GM23248 (cell line): ENCODE measurements around the gene CADM1. TPM values are rescaled to one million over a fixed set of nuclear protein-coding genes. Genes with fewer than 3 reads are reported as not detected.

Experiments used
- DNase-seq: peaks from one replicate; pipeline ENCODE4 v3.0.0-alpha.2; 2015
- H2AFZ ChIP-seq: fragments of 200-600 bp; sonication (generic); 2 replicates; pipeline ENCODE4 v1.6.1; 2016; ENCODE audit warnings: antibody characterized with exemption
- H3F3A ChIP-seq: fragments of 200-600 bp; sonication (generic); 2 replicates; pipeline ENCODE4 v1.6.1; 2016; ENCODE audit warnings: mild to moderate bottlenecking, antibody characterized with exemption, mixed run types; ENCODE audit not compliant: insufficient read depth
- H3K27ac ChIP-seq: fragments of 200-600 bp; sonication (generic); 2 replicates; pipeline ENCODE4 v1.5.1; 2016; ENCODE audit warnings: mild to moderate bottlenecking
- H3K27me3 ChIP-seq: fragments of 200-600 bp; sonication (generic); replicated peaks from 2 replicates; pipeline ENCODE4 v1.6.1; 2016; ENCODE audit warnings: mild to moderate bottlenecking; ENCODE audit not compliant: insufficient read depth
- H3K36me3 ChIP-seq: fragments of 200-600 bp; sonication (generic); 2 replicates; pipeline ENCODE4 v1.6.1; 2016; ENCODE audit warnings: low read depth, mild to moderate bottlenecking
- H3K4me1 ChIP-seq: fragments of 200-600 bp; sonication (generic); 2 replicates; pipeline ENCODE4 v1.6.1; 2016; ENCODE audit warnings: mild to moderate bottlenecking; ENCODE audit not compliant: insufficient read depth
- H3K4me2 ChIP-seq: fragments of 200-600 bp; sonication (generic); one replicate; pipeline ENCODE4 v1.6.1; 2016; ENCODE audit warnings: mild to moderate bottlenecking; ENCODE audit not compliant: unreplicated experiment
- H3K4me3 ChIP-seq: fragments of 200-600 bp; sonication (generic); 2 replicates; pipeline ENCODE4 v1.5.1; 2016; ENCODE audit warnings: mild to moderate bottlenecking
- H3K79me2 ChIP-seq: fragments of 200-600 bp; sonication (generic); 2 replicates; pipeline ENCODE4 v1.6.1; 2016; ENCODE audit warnings: mild to moderate bottlenecking; ENCODE audit not compliant: insufficient read depth
- H3K9ac ChIP-seq: fragments of 200-600 bp; sonication (generic); 2 replicates; pipeline ENCODE4 v1.6.1; 2016; ENCODE audit warnings: mild to moderate bottlenecking
- H3K9me2 ChIP-seq: fragments of 200-600 bp; sonication (generic); 2 replicates; pipeline ENCODE4 v1.6.1; 2016; ENCODE audit warnings: mixed run types, mild to moderate bottlenecking, moderate library complexity; ENCODE audit not compliant: insufficient read depth
- H3K9me3 ChIP-seq: fragments of 200-600 bp; sonication (generic); one replicate; pipeline ENCODE4 v1.6.1; 2017; ENCODE audit warnings: low read depth
- H4K20me1 ChIP-seq: fragments of 200-600 bp; sonication (generic); 2 replicates; pipeline ENCODE4 v1.6.0; 2016; ENCODE audit not compliant: insufficient read depth
- EZH2 ChIP-seq: fragments of 200-600 bp; sonication (generic); IDR thresholded peaks from 2 replicates; pipeline ENCODE4 v1.6.1; 2018; ENCODE audit warnings: antibody characterized with exemption, mild to moderate bottlenecking; ENCODE audit not compliant: insufficient read depth, poor library complexity, severe bottlenecking
- EZH2phosphoT487 ChIP-seq: fragments of 200-600 bp; sonication (generic); IDR thresholded peaks from 2 replicates; pipeline ENCODE4 v1.6.1; 2018; ENCODE audit warnings: antibody characterized with exemption, moderate library complexity, mild to moderate bottlenecking, low read depth; ENCODE audit not compliant: insufficient read depth
- WGBS, 2 experiments: methylation state at CpG; one replicate each; pipeline ENCODE4 v1.1.6; 2015 to 2017; ENCODE audit warnings: low lambda C conversion rate in 2 of 2, low coverage in 1 of 2; ENCODE audit errors: missing lambda C conversion rate in 2 of 2; 5-methylcytosine and 5-hydroxymethylcytosine counted together
- in situ Hi-C: fragments of 300-500 bp; cut with MboI; formaldehyde crosslinking; loops from 2 replicates; pipeline ENCODE4 v1.15.0; 2020
- polyA plus RNA-seq: library from polyadenylated mRNA; unstranded; fragments of >200 nt; fragmentation: Nextera tagmentation; extraction: Ambion mirVana; gene quantifications from 2 replicates; pipeline ENCODE4 v1.2.1, GENCODE V29; 2016
- total RNA-seq: library from RNA; depleted of rRNA; stranded (reverse); fragments of >200 nt; shearing (Covaris generic); gene quantifications from 2 replicates; pipeline ENCODE4 v1.2.3, GENCODE V29; 2014

Gene CADM1
- total and polyA plus RNA-seq, 2 experiments from 2014 or later: 0.83 to 1.4 TPM

DNA sequence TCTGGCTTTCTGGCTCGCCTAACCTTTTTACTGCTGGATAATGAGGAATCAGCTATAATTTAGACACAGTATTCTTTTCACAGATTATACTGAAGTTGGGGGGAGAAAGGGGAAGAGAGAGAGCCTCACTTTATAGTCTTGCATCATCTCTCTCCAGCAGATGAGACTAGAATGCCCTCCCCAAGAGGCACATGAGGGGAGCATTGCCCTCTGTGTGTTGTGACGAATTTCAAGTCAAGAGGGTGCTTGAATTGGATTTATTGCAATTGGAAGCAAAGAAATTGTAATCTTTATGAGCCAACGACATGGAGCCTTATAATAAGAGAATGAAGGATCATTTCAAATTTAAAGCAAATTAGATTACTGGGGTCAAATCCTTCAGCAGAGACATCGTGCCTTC lies 17.6 kb upstream of the CADM1 start:
- Histone ChIP-seq H4K20me1 (no peaks in the 10 kb centered on the region), H3F3A (no peaks in the 10 kb centered on the region), H3K79me2 (no peaks in the 10 kb centered on the region), H3K4me2 (no peak overlapping the region), H3K27ac (no peak overlapping the region), H2AFZ (no peak overlapping the region), H3K27me3 (no peaks in the 10 kb centered on the region), H3K4me1 (no peaks in the 10 kb centered on the region), H3K9me3 (no peaks in the 10 kb centered on the region), H3K36me3 (no peaks in the 10 kb centered on the region), H3K9me2 (no peaks in the 10 kb centered on the region), H3K9ac (no peak overlapping the region), H3K4me3 (no peak overlapping the region)
- WGBS, 2 experiments: 8 to 10% methylated on average over 4 of the region's 4 CpGs
- no peak for DNase-seq
- TF ChIP-seq EZH2: no peak
- no peak for TF ChIP-seq EZH2phosphoT487
- in situ Hi-C loops: no loop called here

DNA sequence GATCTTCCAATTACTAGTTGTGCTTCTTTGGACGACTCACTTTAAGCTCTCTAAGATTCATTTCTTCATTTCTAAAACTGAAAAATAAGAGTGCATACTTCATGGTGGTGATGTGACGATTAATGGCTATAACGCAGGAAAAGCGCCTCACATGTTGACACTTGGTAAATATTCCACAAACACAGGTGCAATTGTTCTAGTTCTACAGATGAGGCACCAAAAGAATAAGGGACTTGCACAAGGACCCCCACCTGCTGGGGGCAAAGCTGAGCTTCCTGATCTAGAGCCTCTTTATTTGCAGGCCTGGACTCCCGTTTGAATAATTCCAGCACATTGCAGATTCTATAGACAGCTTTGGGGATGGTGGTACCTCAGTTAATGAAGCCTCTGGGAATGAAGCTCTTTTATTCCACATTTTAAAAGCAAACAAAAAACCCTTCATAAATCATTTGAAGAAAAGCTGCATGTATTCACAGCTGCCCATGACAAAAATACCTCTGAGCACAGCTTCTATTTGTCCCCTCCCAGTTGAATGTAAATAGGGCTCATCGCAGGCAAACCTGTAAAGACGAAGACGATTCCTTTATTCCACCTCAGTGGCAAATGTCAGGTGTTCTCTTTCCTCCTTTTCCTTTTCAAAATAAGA lies 14.9 kb upstream of the CADM1 start:
- H3K4me3 ChIP-seq: no peak overlapping the region
- no peaks in the 10 kb centered on the region for H3K9me3 ChIP-seq
- no peaks in the 10 kb centered on the region for H3F3A ChIP-seq
- H3K4me2 ChIP-seq: no peak overlapping the region
- H3K27ac ChIP-seq: no peak overlapping the region
- WGBS, 2 experiments: 50 to 55% methylated on average over 8 of the region's 8 CpGs
- DNase-seq: no peak
- in situ Hi-C loops: no loop called here
- TF ChIP-seq EZH2phosphoT487 (no peak), EZH2 (no peak)
- H3K27me3 ChIP-seq: no peaks in the 10 kb centered on the region
- H2AFZ ChIP-seq: no peak overlapping the region
- no peaks in the 10 kb centered on the region for H3K9me2 ChIP-seq
- no peaks in the 10 kb centered on the region for H3K4me1 ChIP-seq
- H3K9ac ChIP-seq: no peak overlapping the region
- no peaks in the 10 kb centered on the region for H3K36me3 ChIP-seq
- no peaks in the 10 kb centered on the region for H4K20me1 ChIP-seq
- H3K79me2 ChIP-seq: no peaks in the 10 kb centered on the region

DNA sequence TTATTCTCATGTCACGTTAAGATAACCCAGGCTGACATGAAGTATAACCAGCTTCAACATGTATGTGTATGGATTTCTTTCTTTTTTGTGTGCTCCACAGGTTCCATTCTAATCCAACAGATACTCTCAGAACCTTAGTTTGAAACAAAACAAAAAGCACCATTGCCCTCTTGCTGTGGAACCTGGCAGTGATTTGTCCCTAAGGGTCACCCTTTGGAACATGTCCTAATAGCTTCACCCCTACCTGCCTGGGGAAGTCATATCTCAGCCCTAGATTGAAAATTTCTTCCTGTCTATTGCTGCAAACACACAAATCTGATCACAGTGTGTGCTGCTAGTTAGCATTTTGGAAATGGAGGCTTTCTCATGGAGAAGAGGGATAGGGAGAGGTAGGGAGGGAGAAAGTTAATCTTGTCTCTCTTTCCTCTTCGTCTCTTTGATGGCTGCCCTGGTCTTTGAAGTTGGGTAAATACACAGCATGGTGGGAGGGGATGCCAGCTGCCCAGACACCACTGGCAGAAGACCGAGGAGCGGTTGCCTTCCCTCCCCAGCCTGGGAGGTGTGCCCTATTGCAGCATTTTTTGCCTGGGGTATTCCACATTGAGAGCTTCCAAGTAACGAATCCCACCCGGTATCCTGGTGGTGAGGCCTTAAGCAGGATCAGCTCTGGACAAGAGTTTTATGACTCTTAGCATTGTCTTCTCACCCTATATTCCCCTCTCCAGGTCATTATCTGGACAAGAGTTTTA lies 11.6 kb upstream of the CADM1 start:
- no peaks in the 10 kb centered on the region for H3K36me3 ChIP-seq
- no peak for TF ChIP-seq EZH2phosphoT487
- TF ChIP-seq EZH2: no peak
- no peak for DNase-seq
- no peaks in the 10 kb centered on the region for H3K9me3 ChIP-seq
- H3K27ac ChIP-seq: no peak overlapping the region
- H3F3A ChIP-seq: no peaks in the 10 kb centered on the region
- no peak overlapping the region for H3K4me3 ChIP-seq
- in situ Hi-C loops: no loop called here
- 15 to 25% methylated on average over 6 of the region's 6 CpGs for WGBS, 2 experiments
- H2AFZ ChIP-seq: no peak overlapping the region
- H4K20me1 ChIP-seq: no peaks in the 10 kb centered on the region
- no peak overlapping the region for H3K9ac ChIP-seq
- no peaks in the 10 kb centered on the region for H3K9me2 ChIP-seq
- no peaks in the 10 kb centered on the region for H3K79me2 ChIP-seq
- H3K4me1 ChIP-seq: no peaks in the 10 kb centered on the region
- H3K4me2 ChIP-seq: no peak overlapping the region
- H3K27me3 ChIP-seq: no peaks in the 10 kb centered on the region

DNA sequence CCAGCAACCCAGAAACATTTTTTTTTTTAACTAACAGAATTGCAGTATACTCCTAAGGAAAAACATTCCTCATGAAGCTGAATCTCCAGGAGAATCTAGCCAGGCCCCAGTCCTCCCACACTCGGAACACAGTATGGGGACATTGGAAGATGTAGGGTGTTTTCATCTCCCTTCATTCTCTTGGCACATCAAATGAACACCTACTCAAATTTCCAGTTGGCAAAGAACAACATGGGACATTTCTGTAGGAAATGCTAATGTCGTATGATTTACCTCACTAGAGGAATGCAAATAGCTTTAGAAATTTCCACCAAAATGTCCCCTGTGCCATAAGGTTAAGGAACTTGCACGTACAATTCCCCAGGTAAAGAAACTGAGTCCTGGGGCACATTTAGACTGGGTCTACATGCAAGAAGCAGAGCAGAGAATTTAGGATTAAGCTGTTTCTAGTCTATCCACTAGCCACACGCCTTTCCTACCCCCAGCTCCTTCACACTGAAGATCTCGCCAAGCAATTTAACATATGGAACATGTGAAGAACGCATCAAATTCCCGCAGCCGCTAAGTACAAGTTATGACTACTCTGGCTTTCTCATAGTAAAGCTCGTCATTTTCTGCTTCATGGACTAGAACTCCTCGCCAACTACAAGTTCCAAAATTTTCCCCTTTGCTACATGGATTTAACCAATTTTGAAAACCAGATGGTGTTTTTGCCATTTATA lies 2.9 kb upstream of the CADM1 start:
- no peaks in the 10 kb centered on the region for H3K9me2 ChIP-seq
- H3F3A ChIP-seq: no peaks in the 10 kb centered on the region
- peaks cover 33% of the 10 kb centered on the region for H3K27me3 ChIP-seq
- no peaks in the 10 kb centered on the region for H3K36me3 ChIP-seq
- H3K9ac ChIP-seq: no peak overlapping the region
- no peak overlapping the region for H3K4me2 ChIP-seq
- no peaks in the 10 kb centered on the region for H3K9me3 ChIP-seq
- no peak overlapping the region for H3K4me3 ChIP-seq
- H3K27ac ChIP-seq: no peak overlapping the region
- DNase-seq: no peak
- H3K4me1 ChIP-seq: no peaks in the 10 kb centered on the region
- no peak overlapping the region for H2AFZ ChIP-seq
- no peaks in the 10 kb centered on the region for H3K79me2 ChIP-seq
- TF ChIP-seq EZH2phosphoT487 (no peak), EZH2 (no peak)
- H4K20me1 ChIP-seq: no peaks in the 10 kb centered on the region
- WGBS, 2 experiments: 47% methylated on average over 10 of the region's 10 CpGs
- in situ Hi-C loops: no loop called here
